HL-60 (cell line): ENCODE results near the gene OSBPL5.
A peak's percentile ranks its signal among the peaks of the same experiment; 100 is the strongest.

Source experiments
- DNase-seq, 2 experiments: peaks; one replicate each; pipeline ENCODE4 v3.0.0-alpha.2; 2010 to 2020; ENCODE audit warnings: low read depth in 1 of 2, low spot score in 1 of 2
- H3K27ac ChIP-seq: fragments of 250-450 bp; sonication (Bioruptor Pico); replicated peaks from 2 replicates; pipeline ENCODE4 v1.5.1; 2020; ENCODE audit warnings: mild to moderate bottlenecking, moderate library complexity
- H3K27me3 ChIP-seq: fragments of 250-450 bp; sonication (Bioruptor Pico); 2 replicates; pipeline ENCODE4 v1.5.1; 2021; ENCODE audit warnings: mild to moderate bottlenecking, moderate library complexity; ENCODE audit not compliant: insufficient read depth, poor library complexity, severe bottlenecking
- H3K4me3 ChIP-seq: replicated peaks from 2 replicates; pipeline ENCODE4 v1.5.1; 2011; ENCODE audit warnings: mild to moderate bottlenecking, control low read depth, low read length; ENCODE audit not compliant: insufficient read depth
- GABPA ChIP-seq: IDR thresholded peaks from 2 replicates; pipeline ENCODE4 v1.6.1; 2012; ENCODE audit warnings: low read depth
- POLR2AphosphoS5 ChIP-seq: IDR thresholded peaks from 2 replicates; pipeline ENCODE4 v1.6.1; 2012; ENCODE audit warnings: low read depth
- SPI1 ChIP-seq: IDR thresholded peaks from 2 replicates; pipeline ENCODE4 v1.6.1; 2012; ENCODE audit warnings: low read depth, mild to moderate bottlenecking, borderline replicate concordance
- TF ChIP-seq, protein P1 (sequence below): IDR thresholded peaks from one replicate; pipeline ENCODE4 v1.5.1; 2011; ENCODE audit warnings: low read length, control low read depth, inconsistent platforms; ENCODE audit not compliant: insufficient read depth
- TF ChIP-seq, protein P2 (sequence below): IDR thresholded peaks from 2 replicates; pipeline ENCODE4 v1.6.1; 2012; ENCODE audit warnings: low read depth; ENCODE audit not compliant: insufficient replicate concordance

The OSBPL5 gene

DNA sequence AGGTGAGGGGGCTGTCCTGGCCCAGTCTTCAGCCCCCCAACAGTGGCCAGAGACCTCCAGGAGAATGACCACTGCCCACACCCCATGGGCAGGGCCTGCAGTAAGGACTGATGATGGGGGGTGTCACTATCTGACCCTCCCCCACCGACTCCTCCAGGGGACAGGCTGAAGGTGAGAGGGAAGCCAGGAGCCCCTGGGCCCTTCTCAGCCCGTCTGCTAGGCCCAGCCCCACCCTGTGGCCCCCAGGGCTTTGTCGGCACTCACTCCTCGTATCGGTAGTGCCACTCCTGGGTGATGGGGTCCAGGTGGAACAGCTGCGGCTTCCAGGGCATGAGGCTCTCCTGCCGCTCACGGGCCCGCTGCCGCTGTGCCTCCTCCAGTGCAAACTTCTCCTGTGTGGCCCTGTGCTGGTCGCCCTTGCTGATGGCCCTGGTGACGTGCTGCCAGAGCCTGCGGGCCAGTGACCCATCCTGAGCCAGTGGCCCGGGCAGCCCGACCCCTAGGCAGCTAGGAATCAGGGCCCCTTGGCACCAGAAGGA, 72.4 kb downstream of the OSBPL5 start:
- Histone ChIP-seq H3K4me3 (no peak overlapping the region), H3K27ac (no peak overlapping the region), H3K27me3 (no peaks in the 10 kb centered on the region)
- TF ChIP-seq GABPA (no peak), SPI1 (no peak)
- no peak for DNase-seq

DNA sequence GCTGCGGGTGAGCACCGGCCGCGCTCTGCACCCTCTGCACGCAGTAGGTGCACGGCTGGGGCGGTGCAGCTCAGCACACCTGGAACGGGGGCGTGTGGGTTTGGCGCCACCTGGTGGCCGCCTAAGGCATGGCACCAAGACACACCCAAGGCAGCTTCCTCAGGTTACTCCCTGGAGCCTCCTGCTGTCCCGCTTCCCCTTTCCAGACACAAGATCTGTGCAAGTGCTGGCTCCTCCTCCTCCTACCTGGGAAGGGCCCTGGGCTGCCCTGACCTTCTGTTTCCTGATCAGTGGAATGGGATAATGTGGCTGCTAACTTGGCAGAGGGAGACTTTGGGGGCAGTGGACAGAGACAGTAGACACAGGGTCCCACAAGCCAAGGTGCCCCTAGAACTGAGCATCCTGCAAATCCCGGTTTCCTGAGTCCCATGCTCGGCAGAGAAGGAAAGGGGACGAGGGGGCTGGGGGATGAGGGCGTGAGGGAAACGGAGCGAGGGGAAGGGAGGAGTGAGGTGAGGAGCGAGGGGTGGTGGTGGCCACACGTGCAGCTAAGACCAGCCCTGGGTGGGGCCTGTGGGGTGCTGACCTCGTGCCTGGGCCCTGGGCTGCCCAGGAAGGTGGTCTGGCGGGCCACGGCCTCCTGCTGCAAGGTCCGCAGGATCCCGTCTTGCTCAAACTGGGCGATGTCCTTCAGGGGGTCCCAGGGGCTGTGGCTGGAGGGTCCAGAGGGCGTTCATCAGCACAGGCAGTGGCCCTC, 73.1 kb downstream of the OSBPL5 start:
- no peak overlapping the region for H3K27ac ChIP-seq
- H3K27me3 ChIP-seq = no peaks in the 10 kb centered on the region
- no peak overlapping the region for H3K4me3 ChIP-seq
- TF ChIP-seq GABPA (no peak), POLR2AphosphoS5 (peak; percentile 51; the same call in 1 of the 2 replicates), SPI1 (peak; percentile 81; the same call in 1 of the 2 replicates)
- TF ChIP-seq, protein P1, sequence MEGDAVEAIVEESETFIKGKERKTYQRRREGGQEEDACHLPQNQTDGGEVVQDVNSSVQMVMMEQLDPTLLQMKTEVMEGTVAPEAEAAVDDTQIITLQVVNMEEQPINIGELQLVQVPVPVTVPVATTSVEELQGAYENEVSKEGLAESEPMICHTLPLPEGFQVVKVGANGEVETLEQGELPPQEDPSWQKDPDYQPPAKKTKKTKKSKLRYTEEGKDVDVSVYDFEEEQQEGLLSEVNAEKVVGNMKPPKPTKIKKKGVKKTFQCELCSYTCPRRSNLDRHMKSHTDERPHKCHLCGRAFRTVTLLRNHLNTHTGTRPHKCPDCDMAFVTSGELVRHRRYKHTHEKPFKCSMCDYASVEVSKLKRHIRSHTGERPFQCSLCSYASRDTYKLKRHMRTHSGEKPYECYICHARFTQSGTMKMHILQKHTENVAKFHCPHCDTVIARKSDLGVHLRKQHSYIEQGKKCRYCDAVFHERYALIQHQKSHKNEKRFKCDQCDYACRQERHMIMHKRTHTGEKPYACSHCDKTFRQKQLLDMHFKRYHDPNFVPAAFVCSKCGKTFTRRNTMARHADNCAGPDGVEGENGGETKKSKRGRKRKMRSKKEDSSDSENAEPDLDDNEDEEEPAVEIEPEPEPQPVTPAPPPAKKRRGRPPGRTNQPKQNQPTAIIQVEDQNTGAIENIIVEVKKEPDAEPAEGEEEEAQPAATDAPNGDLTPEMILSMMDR = peak; percentile 96
- TF ChIP-seq, protein P2, sequence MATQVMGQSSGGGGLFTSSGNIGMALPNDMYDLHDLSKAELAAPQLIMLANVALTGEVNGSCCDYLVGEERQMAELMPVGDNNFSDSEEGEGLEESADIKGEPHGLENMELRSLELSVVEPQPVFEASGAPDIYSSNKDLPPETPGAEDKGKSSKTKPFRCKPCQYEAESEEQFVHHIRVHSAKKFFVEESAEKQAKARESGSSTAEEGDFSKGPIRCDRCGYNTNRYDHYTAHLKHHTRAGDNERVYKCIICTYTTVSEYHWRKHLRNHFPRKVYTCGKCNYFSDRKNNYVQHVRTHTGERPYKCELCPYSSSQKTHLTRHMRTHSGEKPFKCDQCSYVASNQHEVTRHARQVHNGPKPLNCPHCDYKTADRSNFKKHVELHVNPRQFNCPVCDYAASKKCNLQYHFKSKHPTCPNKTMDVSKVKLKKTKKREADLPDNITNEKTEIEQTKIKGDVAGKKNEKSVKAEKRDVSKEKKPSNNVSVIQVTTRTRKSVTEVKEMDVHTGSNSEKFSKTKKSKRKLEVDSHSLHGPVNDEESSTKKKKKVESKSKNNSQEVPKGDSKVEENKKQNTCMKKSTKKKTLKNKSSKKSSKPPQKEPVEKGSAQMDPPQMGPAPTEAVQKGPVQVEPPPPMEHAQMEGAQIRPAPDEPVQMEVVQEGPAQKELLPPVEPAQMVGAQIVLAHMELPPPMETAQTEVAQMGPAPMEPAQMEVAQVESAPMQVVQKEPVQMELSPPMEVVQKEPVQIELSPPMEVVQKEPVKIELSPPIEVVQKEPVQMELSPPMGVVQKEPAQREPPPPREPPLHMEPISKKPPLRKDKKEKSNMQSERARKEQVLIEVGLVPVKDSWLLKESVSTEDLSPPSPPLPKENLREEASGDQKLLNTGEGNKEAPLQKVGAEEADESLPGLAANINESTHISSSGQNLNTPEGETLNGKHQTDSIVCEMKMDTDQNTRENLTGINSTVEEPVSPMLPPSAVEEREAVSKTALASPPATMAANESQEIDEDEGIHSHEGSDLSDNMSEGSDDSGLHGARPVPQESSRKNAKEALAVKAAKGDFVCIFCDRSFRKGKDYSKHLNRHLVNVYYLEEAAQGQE = no peak
- DNase-seq = peak; percentile 71 to 82

DNA sequence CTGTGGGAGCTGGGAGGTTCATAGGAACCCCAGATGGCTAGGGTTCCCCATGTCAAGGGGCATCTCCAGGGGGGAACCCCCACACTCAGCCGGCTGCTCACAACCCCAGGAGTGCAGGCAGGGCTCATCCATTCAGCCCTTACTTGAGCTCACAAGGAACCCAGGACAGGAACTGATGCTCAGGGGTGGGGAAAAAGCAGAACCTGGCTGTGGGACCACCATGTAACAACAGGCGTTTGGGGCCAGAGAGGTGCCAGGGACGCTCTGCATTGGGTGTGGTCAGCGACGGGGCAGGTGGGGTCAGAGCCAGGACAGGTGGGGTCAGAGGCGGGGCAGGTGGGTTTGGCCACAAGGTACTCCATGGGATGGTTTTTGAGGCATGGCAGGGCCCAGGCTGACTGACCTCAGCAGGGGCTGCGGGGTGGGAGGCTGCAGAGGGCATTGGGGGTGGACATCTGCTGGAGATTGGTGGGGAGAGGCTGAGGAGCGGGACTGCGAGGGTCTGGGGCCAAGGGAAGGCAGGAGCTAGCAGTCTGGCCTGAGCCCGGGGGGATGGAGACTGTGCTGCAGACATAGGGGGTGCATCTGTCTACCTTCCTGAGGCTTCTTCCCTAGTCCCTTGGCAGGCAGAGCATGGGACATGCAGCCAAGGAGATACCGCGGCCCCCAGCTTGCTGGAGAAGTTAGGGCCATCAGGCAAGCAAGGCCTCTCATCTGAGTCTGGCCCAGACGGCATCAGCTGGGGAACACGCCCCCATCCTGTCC, 73.8 kb downstream of the OSBPL5 start:
- H3K27ac ChIP-seq = no peak overlapping the region
- no peak for TF ChIP-seq POLR2AphosphoS5
- TF ChIP-seq, protein P1 = no peak
- TF ChIP-seq GABPA = no peak
- TF ChIP-seq, protein P2 = no peak
- TF ChIP-seq SPI1 = no peak
- no peaks in the 10 kb centered on the region for H3K27me3 ChIP-seq
- no peak overlapping the region for H3K4me3 ChIP-seq
- no peak for DNase-seq
